NCI-H1092 treated with DMSO at 0.1 percent for 48 hours (cell line): ENCODE measurements around the gene EXOC6B.
"Not testable (repeated sequence)": the region's sequence is repeated elsewhere in the genome, so short reads cannot be mapped to it uniquely, and the experiment has no call there.

Experiments used
- DNase-seq: peaks from one replicate; lab custom pipeline; 2025; lab: John Stamatoyannopoulos, UW

EXOC6B gene

DNA sequence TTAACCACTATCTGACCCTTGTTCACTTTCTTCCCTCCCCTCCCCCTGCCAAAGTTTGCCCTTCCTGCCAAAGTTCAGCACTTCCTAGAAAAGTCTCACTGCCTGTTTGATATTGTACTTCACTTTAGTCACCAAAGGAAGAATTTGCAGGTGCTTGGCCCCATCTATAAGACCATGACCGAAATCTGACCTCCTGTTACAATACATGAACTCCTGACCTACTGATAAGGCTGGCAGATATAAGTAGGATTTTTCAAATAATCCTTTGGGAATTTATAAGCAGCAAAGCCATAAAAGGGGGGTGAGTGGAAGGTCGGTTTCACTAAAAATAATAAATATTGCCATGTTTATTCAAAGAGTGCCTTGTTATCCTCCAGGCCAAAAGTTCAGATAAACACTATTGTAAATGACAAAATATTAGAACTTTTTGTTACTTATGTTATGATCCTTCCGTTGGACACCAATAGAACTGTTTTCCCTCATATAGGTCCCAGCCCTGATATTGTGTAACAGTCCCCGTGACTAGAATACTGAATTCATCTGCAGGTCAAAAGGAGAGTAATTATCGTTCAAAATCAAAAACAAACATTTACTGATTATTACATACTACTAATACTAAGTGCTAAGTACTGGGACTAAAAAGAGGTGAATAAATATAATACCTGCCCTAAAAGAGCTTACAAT, 277.6 kb downstream of the EXOC6B start:
- no peak for DNase-seq

DNA sequence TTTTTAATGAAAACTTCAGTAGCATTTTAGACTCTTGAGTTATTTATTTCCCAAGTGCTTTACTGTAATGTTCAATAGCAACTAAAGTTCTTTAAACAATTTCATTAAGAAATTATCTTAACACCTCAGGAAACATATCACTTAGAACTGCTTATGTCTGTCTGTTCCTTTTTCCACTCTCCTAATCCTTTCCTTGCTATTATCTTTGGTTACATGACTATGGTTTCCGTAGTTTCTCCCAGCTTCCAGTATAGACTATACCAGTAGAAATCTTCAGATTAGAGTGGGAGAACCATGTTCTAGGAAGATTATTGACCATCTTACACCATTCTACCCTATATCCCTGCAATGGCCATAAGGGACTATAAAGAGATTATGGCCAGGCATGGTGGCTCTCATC, 280.0 kb downstream of the EXOC6B start:
- no peak for DNase-seq

DNA sequence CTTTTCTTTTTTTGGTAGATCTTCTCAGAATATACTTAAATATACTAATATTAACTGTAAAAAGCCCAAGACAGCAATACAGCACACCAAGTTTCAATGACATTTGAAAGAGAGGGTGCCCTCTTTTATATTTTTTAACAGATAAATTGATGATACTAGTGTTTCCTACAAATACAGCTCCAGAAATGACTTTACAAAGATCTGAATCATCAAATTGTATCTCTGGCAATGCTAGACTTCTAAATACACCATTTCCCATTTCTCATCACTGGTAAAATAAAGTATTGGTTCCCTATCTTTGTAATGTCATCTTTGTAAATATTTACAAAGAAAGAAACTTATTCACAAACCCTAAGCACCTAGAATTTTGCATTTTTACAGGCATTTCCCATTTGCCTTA, 281.3 kb downstream of the EXOC6B start:
- no peak for DNase-seq

DNA sequence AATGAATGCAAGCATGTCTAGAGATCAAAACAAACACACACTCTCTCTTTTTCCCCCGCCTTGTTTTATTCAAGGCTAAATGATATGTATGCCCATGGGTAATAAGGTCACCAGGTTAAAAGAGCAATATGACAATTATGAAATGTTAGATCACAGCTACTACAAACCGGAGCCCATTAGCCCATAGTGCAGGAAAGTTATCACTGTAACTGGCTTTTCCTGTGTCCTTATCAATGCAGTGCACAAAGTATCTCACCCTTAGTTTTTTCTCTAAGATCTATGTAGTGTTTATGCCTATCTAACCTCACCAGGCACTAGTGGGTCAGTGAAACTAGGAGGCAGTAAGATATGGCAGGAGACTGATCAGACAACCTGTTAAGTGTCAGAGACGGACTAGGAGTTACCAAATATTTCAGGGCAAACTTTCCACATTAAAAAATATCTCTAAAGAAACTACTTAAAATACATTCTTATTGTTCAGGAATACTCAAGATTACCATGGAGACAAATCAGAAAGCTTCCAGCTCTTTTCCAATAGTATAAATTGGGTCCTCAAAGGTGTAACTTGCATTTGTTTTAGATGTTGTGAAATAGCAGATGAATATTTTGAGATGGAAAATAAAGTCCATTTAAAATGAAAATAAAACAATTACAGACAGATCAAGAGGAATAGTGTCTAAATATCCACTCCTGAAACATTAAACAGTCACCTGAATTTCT, 282.2 kb downstream of the EXOC6B start:
- DNase-seq, result no peak

DNA sequence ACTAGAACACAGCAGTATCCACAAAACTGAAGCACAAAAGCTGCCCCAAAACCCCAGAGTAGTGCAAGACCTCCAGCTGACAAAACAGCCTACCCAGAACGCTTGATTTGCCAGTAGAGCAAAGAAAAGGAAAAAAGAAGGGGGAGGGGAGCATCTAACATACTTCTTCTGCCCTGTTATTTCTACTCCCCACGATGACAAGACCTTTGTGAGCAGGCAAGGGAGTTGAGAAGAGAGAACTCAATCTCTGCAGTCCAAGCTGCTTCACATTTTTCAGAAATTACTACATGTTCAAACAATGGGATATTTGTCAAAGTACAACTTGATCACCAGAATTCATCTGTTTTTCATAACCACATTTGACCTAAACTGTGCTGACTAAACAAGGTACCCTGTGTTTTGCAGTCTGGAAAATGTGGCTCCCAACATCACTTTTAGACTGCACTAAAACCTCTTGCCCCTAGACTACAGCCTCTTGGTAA, 286.7 kb downstream of the EXOC6B start:
- DNase-seq, result no peak

DNA sequence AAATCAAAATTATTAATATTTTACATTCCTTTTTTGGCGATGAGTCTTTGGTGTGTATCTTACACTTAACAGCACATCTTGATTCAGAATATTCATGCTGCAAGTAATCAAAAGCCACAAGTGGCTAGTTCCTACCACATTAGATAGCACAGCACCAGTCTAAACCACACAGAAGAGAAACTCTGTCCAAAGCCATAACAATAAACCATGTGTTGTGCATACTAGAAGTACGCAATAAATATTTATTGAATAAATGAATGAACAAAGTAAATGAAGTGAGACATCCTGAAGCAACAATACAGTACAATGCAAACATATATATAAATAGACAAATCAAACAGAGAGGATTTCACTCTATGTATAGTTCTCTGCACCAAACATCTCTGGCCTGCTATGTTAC, 287.3 kb downstream of the EXOC6B start:
- DNase-seq, result no peak

DNA sequence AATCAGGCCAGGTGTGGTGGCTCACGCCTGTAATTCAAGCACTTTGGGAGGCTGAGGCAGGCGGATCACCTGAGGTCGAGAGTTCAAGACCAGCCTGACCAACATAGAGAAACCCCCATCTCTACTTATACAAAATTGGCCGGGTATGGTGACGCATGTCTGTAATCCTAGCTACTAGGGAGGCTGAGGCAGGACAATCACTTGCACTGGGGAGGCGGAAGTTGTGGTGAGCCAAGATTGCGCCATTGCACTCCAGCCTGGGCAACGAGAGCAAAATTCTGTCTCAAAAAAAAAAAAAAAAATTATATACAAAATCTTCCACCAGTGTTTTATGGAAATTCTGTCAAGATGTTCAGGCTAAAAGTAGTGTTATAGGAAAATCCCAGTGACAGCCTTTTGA, 290.2 kb downstream of the EXOC6B start:
- not testable (repeated sequence) for DNase-seq

DNA sequence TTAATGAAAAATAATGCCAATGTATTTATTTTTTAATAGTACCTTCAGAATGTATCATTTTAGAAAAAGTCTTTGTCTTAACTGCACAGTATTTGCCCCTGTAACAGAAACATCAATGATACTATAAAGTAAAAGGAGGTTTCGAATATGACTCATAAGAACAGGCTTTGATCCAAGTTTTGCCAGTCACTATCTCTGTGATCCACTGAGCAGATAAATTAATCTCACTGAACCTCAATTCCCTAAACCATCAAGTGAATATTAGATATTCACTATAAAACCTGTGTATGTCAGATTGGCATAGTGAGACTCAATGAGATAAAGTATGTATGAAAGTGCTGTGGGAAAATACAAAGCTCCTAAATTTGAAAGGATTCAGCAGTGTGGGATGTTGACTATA, 292.1 kb downstream of the EXOC6B start:
- no peak for DNase-seq

DNA sequence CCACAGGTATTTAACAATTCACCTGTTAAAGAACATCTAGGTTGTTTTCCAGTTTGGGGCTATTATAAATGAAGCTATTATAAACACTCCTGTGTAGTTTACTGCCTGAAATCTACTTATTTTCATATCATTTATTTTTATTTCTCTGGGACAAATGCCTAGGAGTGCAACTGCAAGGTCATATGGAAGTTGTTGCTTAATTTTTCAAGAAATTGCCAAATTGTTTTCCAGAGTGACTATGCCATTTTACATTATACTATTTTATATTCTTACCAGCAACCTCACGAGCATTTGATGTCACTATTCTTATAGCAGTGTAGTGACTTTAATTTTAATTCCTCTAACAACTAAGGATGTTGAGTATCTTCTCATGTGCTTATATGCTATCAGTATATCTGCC, 298.4 kb downstream of the EXOC6B start:
- DNase-seq, result no peak

DNA sequence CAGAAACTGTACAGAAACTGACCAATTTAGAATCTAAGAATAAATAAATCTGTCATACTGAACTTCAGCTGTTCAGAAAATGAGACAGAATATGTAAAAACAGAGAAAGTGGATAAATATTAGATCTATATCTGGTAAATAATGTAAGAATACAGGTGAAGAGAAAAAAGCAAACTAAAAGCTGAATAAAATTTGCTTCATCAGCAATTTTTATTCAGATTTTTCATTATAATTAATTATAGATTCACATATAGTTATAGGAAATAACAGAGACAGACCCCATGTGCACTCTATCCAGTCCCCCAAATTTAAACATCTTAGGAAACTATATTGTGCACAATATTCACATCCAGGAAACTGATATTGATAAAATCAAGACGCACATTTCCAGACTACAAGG, 299.2 kb downstream of the EXOC6B start:
- no peak for DNase-seq

DNA sequence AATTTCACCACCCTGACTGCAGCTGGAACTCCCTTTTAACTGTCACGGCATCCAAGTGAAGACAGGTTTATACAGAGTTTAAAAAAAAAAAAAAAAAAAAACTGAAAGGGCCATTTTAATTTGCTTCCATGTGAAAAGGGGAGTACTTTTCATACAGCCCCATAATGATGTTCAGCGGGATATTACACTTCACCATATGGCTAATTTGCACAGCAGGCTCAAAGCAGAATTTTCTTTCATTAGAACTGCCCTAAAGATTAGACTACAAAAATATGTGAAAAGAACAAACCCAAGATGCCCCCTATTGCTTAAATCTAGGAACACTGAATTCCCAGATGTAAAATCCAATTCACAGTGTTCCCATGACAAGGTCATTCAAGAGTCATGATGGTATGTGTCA, 301.8 kb downstream of the EXOC6B start:
- no peak for DNase-seq

DNA sequence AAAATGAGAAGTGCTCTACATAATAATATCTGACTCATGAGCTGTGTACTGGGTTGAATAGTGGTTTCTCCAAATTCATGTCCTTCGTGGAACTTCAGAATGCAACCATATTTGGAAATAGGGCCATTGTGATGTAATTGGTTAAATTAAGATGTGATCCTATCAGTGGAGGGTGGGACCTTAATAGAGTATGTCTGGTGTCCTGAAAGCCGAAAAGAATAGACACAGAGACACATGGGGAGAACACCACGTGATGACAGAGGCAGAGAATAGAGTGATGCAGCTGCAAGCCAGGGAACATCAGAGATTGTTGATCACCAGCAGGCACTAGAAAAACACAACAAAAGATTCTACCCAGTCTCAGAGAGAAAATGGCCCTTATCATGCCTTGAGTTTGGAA, 310.1 kb downstream of the EXOC6B start:
- no peak for DNase-seq

DNA sequence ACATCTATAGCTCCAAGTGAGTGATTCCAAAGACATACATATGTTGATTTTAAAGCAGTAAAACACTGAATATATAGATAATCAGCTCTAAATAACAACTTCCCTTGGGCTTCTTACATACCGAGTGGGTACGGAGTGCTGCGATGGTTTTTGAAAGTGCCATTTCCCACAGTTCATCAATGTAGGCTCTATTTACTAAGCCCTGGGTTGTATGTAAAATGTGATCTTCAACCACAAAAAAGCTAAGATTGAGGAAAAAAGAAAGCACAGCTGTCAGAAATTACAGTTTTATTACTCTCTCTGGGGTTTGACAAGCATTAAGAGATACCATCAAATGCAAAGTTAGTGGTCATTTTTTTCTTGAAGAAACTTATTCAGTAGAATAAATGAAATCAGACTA, 312.8 kb downstream of the EXOC6B start:
- DNase-seq, result no peak

DNA sequence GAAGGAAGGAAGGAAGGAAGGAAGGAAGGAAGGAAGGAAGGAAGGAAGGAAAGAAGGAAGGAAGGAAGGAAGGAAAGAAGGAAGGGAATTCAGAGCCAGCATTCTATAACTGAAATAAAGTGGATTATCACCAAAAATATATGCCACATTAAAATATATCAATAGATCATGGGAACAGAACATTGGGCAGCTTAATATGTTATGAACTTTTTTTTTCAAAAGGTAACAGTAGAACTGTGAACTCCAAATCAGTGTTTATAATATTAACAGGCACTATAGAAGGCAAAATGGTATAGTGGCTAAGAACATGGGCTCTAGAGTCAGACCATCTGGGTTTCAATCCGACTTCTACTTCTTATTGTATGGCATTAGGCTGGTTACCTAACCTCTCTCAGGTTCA, 313.5 kb downstream of the EXOC6B start:
- DNase-seq, result no peak

DNA sequence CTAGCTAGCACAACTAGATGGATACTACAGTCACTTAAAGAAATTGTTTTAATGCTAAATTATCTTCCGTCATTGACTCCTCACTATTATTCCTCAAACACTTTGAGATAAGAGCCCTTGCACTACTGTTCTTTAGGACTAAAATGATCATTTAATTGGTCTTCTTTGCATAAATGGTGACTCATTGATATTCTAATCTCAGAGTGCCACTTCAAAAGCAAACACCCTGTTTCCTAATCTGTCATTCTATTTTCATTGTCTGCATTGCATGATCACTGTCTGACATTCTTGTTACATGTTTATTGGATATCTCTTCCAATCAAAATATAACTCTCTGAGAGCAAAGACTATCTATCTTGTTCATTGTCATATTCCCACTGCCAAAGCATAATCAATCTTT, 313.9 kb downstream of the EXOC6B start:
- DNase-seq, result no peak

DNA sequence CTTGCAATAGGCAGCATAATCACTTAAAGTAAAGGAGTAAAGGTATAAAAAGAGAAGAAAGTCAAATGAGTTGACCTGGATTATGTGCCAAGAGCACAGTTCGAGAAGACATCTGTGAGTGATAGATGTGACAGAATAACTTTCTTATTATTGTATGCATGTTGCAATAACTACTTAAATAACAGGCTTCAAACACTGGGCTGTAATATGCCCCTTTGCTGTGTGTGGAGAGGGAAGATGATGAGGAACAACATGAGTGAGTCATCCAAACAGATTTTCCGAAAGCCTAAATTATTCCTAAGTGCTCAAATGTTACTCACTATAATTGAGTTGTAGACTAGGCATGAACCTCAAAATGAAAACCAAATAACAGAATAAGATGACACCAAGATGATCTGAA, 328.1 kb downstream of the EXOC6B start:
- DNase-seq, result no peak

DNA sequence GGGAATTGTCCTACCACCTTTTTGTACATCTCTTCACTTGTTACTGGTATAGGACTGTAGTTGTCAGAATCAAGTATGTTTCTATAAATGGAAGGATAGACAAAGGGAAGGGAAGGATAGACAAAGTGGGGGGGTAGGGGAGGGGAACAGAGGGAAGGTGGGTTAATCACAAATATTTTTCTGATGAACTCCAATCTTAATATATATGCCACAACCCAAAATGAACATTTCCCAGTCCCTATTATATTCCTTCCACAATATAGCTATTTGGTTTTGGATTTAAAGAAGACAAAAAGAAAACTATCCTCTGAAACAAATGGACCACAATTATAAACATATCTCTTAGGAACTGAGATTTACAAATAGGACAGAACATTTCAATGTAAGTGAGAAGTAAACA, 329.4 kb downstream of the EXOC6B start:
- no peak for DNase-seq

DNA sequence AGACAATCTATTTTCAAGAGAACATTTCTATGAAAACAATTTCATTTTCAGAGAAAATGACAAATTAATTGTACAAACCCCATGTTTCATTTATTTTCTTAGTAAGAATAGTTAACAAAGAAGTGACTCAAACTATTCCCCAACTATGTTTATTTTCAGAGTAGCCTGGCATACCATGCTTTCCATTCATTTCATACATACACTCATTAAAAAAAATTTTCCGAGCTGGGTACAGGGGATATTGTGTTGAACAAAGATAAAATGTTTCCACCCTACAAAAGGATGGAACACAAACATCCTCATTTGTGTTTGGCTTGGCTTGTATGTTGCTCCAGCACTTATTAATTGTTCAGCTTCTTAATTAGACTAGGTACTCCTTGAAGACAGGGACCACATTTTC, 331.4 kb downstream of the EXOC6B start:
- no peak for DNase-seq

DNA sequence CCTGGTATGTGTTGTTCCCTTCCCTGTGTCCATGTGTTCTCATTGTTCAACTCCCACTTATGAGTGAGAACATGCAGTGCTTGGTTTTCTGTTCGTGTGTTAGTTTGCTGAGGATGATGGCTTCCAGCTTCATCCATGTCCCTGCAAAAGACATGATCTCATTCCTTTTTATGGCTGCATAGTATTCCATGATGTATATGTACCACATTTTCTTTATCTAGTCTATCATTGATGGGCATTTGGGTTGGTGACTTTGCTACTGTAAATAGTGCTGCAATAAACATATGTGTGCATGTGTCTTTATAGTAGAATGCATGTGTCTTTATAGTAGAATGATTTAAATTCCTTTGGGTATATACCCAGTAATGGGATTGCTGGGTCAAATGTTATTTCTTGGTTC, 341.2 kb downstream of the EXOC6B start:
- not testable (repeated sequence) for DNase-seq

DNA sequence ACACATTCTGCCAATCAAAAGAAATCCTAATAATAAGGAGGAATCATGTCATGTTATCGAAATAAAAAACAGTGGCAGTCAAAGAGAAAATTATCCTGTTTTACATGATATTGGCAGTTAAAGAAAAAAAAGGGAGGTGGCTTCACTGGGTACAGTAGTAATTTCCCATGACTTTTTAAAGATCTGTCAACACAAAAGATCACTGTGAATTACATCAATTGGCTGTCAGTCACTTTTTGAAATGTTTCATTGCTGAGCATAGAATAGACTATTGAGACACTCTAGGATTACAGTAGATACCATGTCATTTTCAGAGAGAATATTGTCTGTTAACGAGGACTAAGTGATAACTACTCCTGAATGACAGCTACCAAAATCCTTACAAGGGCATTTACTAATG, 342.5 kb downstream of the EXOC6B start:
- DNase-seq, result no peak

DNA sequence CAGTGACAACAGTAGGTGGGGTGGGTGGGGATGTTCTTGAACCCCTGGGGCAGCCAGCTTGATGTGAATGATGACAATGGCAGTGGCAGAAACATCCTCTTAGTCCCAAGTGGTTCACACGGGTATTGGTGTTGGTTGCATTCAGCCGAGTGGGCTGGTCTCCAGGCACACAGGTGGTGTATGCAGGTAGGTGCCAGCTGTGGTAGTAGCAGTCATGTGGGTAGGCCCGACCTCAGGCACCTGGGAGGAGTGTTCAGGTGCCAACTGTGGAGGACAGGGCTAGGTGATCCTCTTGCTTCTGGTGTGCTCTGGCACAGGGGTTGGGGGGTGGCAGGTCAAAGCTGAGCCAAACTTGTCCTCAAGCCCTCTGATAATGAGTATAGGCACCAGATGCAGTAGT, 350.6 kb downstream of the EXOC6B start:
- DNase-seq, result no peak

DNA sequence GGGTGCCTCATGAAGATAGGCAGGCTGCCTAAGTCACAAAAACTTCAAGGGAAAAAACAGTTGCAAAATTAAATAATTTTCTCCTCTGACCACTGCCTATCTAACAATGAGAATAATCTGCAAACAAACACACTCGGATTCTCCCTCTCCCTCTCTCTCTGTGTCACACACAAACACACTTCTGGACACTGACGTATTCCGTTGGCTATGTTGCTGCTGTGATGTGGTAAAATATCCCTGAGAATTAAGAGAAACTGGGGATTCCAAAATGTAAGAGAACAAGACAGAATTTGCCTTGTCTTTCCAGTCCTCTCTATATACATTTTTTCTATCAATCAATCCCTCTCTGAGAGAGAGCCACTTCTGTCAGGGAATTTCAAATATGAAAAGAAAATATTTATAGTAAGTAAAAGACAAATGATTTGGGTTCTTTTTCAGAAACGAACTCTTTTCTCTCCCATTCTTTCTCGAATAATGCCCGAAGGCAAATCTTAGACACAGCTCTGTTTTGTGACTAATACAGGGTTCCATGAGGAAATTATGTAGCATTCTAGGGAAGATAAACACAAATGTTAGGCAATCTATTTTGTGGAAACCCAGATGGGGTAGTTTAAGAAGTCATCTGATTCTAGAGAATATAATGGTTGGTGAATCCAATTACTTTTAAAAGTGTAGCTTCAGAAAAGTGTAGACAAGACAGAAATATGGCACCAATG, 367.9 kb downstream of the EXOC6B start:
- no peak for DNase-seq

DNA sequence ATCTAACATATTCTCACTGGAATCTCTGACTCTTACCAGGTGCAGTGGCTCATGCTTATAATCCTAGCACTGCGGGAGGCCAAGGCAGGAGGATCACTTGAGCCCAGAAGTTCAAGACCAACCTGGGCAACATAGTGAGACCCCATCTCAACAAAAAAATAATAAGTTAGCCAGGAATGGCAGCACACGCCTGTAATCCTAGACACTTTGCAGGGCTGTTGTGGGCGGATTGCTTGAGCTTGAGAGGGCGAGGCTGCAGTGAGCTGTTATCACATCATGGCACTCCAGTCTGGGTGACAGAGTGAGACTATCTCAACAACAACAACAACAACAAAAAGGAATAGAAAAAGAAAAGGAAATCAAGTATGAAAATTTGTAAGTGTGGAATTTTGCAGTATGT, 371.6 kb downstream of the EXOC6B start:
- DNase-seq, result no peak
